Measurements from ENCODE around the gene KARS1. TPM values are rescaled to one million over a fixed set of nuclear protein-coding genes. Genes with fewer than 3 reads are reported as not detected.

The KARS1 gene
- total RNA-seq, 1 experiment from 2014 or later = 181 TPM

GRCh38 chr16:75682308-75682707 lies 34.8 kb upstream of the KARS1 start:
- no peak for DNase-seq
- Histone ChIP-seq H2BK20ac (ENCODE audit: low read depth, low read length, poor library complexity, severe bottlenecking) (no peak overlapping the region), H2BK12ac (ENCODE audit: insufficient read length, low read depth, low read length) (no peak overlapping the region), H3K9ac (ENCODE audit: extremely low read depth, insufficient read length, low read length) (no peak overlapping the region), H3K56ac (ENCODE audit: insufficient read length, low read depth, low read length) (no peak overlapping the region), H3K23ac (ENCODE audit: insufficient read length, low read depth, low read length) (no peak overlapping the region), H3K4me1 (ENCODE audit: insufficient read depth, low read length) (no peaks in the 10 kb centered on the region), H3K23me2 (ENCODE audit: insufficient read length, low read depth, low read length, poor library complexity, severe bottlenecking) (no peaks in the 10 kb centered on the region), H3T11ph (ENCODE audit: low read length) (no peak overlapping the region), H3K4ac (ENCODE audit: low read depth, low read length) (no peak overlapping the region), H3K4me2 (ENCODE audit: insufficient read depth, insufficient read length, low read length) (peak overlapping the region; percentile 5), H3K79me1 (ENCODE audit: insufficient read depth, low read depth, low read length, poor library complexity, severe bottlenecking) (no peaks in the 10 kb centered on the region), H4K8ac (replicated peaks; ENCODE audit: insufficient read length, low read depth, low read length) (no peak overlapping the region), H3K14ac (ENCODE audit: insufficient read depth, low read length) (no peak overlapping the region), H3K27ac (ENCODE audit: insufficient read length, low read depth, low read length) (no peak overlapping the region), H2BK120ac (ENCODE audit: low read depth, low read length, poor library complexity, severe bottlenecking) (no peak overlapping the region), H2AFZ (ENCODE audit: low read length) (no peak overlapping the region), H2BK15ac (ENCODE audit: low read depth, low read length) (no peak overlapping the region), H4K5ac (ENCODE audit: insufficient read length, low read depth, low read length) (no peak overlapping the region), H4K20me1 (ENCODE audit: control insufficient read depth, insufficient read depth, insufficient read length) (no peaks in the 10 kb centered on the region), H3K9me3 (ENCODE audit: control insufficient read depth, low read depth, low read length) (peaks cover 28% of the 10 kb centered on the region), H3K27me3 (ENCODE audit: insufficient read depth, low read length) (no peaks in the 10 kb centered on the region), H2AK5ac (ENCODE audit: insufficient read length, low read length) (no peak overlapping the region), H3K18ac (ENCODE audit: insufficient read length, low read depth, low read length) (no peak overlapping the region), H2BK5ac (ENCODE audit: insufficient read length, low read length) (no peak overlapping the region), H4K91ac (ENCODE audit: insufficient read length, low read depth, low read length) (no peak overlapping the region), H3K79me2 (ENCODE audit: insufficient read depth, low read length) (no peaks in the 10 kb centered on the region)
- Mint-ChIP-seq H3K9me3 (peaks cover 39 to 45% of the 10 kb centered on the region in 2 experiments), H3K27me3 (ENCODE audit: low read depth) (peaks cover 2% of the 10 kb centered on the region; the same call in 1 of the 2 replicates), H3K4me3 (no peak overlapping the region), H3K27ac (no peak overlapping the region), H3K4me1 (peaks cover 2 to 3% of the 10 kb centered on the region in 2 experiments; a peak in 2 of 4 replicates), H3K36me3 (ENCODE audit: insufficient read depth in 1 of 3, low read depth in 3 of 3) (peaks cover 20 to 29% (median 24%) of the 10 kb centered on the region in 3 experiments)
- WGBS (ENCODE audit: extremely low coverage, insufficient read length, low lambda C conversion rate) = no CpG with 5 or more reads among the region's 14 CpGs
- TF ChIP-seq CTCF (conservative IDR thresholded peaks at IDR 0.05) = no peak

Measured in H9 (cell line).